Liver (tissue), 9 donors: ENCODE data around the gene BMPER. TPM values are rescaled to one million over a fixed set of nuclear protein-coding genes. Genes with fewer than 3 reads are reported as not detected.

Source experiments
- DNase-seq: peaks from one replicate; pipeline ENCODE4 v3.0.0-alpha.2; 2017; ENCODE audit warnings: low spot score
- H3K27ac ChIP-seq, 2 donors: one replicate each; pipeline ENCODE4 v1.7.0; 2013; ENCODE audit warnings: inconsistent platforms in 2 of 2, low read length in 2 of 2, control low read depth in 1 of 2, low read depth in 1 of 2, mild to moderate bottlenecking in 1 of 2
- H3K27me3 ChIP-seq, 4 donors: one replicate each; pipeline versions ENCODE4 v1.6.1 to v1.7.0; 2013; ENCODE audit warnings: low read length in 3 of 4, inconsistent platforms in 1 of 4, mild to moderate bottlenecking in 1 of 4, moderate library complexity in 1 of 4; ENCODE audit not compliant: control insufficient read depth in 4 of 4, insufficient read depth in 4 of 4
- H3K36me3 ChIP-seq, 4 donors: one replicate each; pipeline versions ENCODE4 v1.6.1 to v1.7.0; 2013; ENCODE audit warnings: low read length in 3 of 4, mild to moderate bottlenecking in 3 of 4, low read depth in 1 of 4, moderate library complexity in 1 of 4; ENCODE audit not compliant: control insufficient read depth in 4 of 4, insufficient read depth in 3 of 4
- H3K4me1 ChIP-seq, 4 donors: one replicate each; pipeline versions ENCODE4 v1.6.1 to v1.7.0; 2013; ENCODE audit warnings: low read length in 3 of 4, mild to moderate bottlenecking in 3 of 4, moderate library complexity in 1 of 4; ENCODE audit not compliant: control insufficient read depth in 4 of 4, insufficient read depth in 4 of 4
- H3K4me3 ChIP-seq, 3 donors: one replicate each; pipeline versions ENCODE4 v1.6.1 to v1.7.0; 2013; ENCODE audit warnings: low read length in 3 of 3, control low read depth in 1 of 3, low read depth in 1 of 3, mild to moderate bottlenecking in 1 of 3
- H3K9ac ChIP-seq, 2 donors: one replicate each; pipeline ENCODE4 v1.7.0; 2013; ENCODE audit warnings: low read length in 2 of 2, mild to moderate bottlenecking in 2 of 2, moderate library complexity in 2 of 2, control low read depth in 1 of 2, low read depth in 1 of 2
- H3K9me3 ChIP-seq, 4 donors: one replicate each; pipeline versions ENCODE4 v1.6.1 to v1.7.0; 2013; ENCODE audit warnings: low read length in 3 of 4; ENCODE audit not compliant: control insufficient read depth in 4 of 4
- EGR1 ChIP-seq, 2 donors: IDR thresholded peaks; 2 replicates each; pipeline ENCODE4 v1.6.1; 2016 to 2018; ENCODE audit warnings: antibody characterized with exemption in 2 of 2, low read depth in 2 of 2
- FOXA1 ChIP-seq: IDR thresholded peaks from 2 replicates; pipeline ENCODE4 v1.6.1; 2016; ENCODE audit warnings: antibody characterized with exemption
- FOXA2 ChIP-seq: IDR thresholded peaks from 2 replicates; pipeline ENCODE4 v1.6.1; 2016; ENCODE audit warnings: antibody characterized with exemption
- GABPA ChIP-seq, 2 donors: IDR thresholded peaks in 1 of 2; conservative IDR thresholded peaks in 1 of 2; 2 replicates each; pipeline ENCODE4 v1.6.1; 2016; ENCODE audit warnings: antibody characterized with exemption in 2 of 2, mild to moderate bottlenecking in 1 of 2, moderate library complexity in 1 of 2
- HNF4A ChIP-seq, 2 donors: conservative IDR thresholded peaks; 2 replicates each; pipeline ENCODE4 v1.6.1; 2016; ENCODE audit warnings: antibody characterized with exemption in 2 of 2, mild to moderate bottlenecking in 2 of 2
- HNF4G ChIP-seq: IDR thresholded peaks from 2 replicates; pipeline ENCODE4 v1.6.1; 2016; ENCODE audit warnings: antibody characterized with exemption
- JUND ChIP-seq, 2 donors: IDR thresholded peaks; 2 replicates each; pipeline ENCODE4 v1.6.1; 2016; ENCODE audit warnings: antibody characterized with exemption in 2 of 2
- MAX ChIP-seq: IDR thresholded peaks from 2 replicates; pipeline ENCODE4 v1.6.1; 2016; ENCODE audit warnings: antibody characterized with exemption
- NR2F2 ChIP-seq: IDR thresholded peaks from 2 replicates; pipeline ENCODE4 v1.6.1; 2016; ENCODE audit warnings: antibody characterized with exemption
- RAD21 ChIP-seq, 2 donors: IDR thresholded peaks; 2 replicates each; pipeline ENCODE4 v1.6.1; 2016; ENCODE audit warnings: antibody characterized with exemption in 2 of 2, mild to moderate bottlenecking in 2 of 2
- RXRA ChIP-seq, 2 donors: IDR thresholded peaks; 2 replicates each; pipeline ENCODE4 v1.6.1; 2017 to 2018; ENCODE audit warnings: antibody characterized with exemption in 2 of 2, mild to moderate bottlenecking in 1 of 2
- SP1 ChIP-seq: IDR thresholded peaks from 2 replicates; pipeline ENCODE4 v1.6.1; 2018; ENCODE audit warnings: antibody characterized with exemption, mild to moderate bottlenecking
- TAF1 ChIP-seq: conservative IDR thresholded peaks from 2 replicates; pipeline ENCODE4 v1.6.1; 2016; ENCODE audit warnings: antibody characterized with exemption, mild to moderate bottlenecking
- YY1 ChIP-seq: IDR thresholded peaks from 2 replicates; pipeline ENCODE4 v1.6.1; 2016; ENCODE audit warnings: antibody characterized with exemption, mild to moderate bottlenecking
- WGBS: extraction: QIAGEN DNeasy Blood & Tissue Kit; methylation state at CpG from one replicate; pipeline ENCODE4 v1.1.7; 2013; 5-methylcytosine and 5-hydroxymethylcytosine counted together
- polyA plus RNA-seq, 2 donors: library from polyadenylated mRNA; stranded (reverse) in 1 of 2; unstranded in 1 of 2; fragments of 200-250 nt in 1 of 2; fragments of >200 nt in 1 of 2; fragmentation: Nextera tagmentation in 1 of 2; extraction: Ambion mirVana in 1 of 2; gene quantifications; one replicate each; pipeline versions ENCODE4 v1.2.1 to v1.2.3, GENCODE V29; 2013 to 2015
- total RNA-seq, 2 donors: library from RNA; depleted of rRNA; stranded (reverse); fragments of >200 nt; gene quantifications; one replicate each; pipeline ENCODE4 v1.2.3, GENCODE V29; 2014
- TF ChIP-seq, protein P1 (sequence below): IDR thresholded peaks from 2 replicates; pipeline ENCODE4 v1.6.1; 2016; ENCODE audit warnings: antibody characterized with exemption
- TF ChIP-seq, protein P2 (sequence below): fragments of 150-350 bp; IDR thresholded peaks from 2 replicates; pipeline ENCODE4 v1.5.1; 2017; ENCODE audit warnings: improper control_type of control experiment, low read depth, low read length; ENCODE audit not compliant: missing input control
- TF ChIP-seq, protein P3 (sequence below): IDR thresholded peaks from 2 replicates; pipeline ENCODE4 v1.6.1; 2016; ENCODE audit warnings: antibody characterized with exemption, mild to moderate bottlenecking
- TF ChIP-seq, protein P4 (sequence below): IDR thresholded peaks from 2 replicates; pipeline ENCODE4 v1.6.1; 2016; ENCODE audit warnings: antibody characterized with exemption
- donor health status: healthy.
- donor health status: healthy.
- donor health status: healthy.
- donor health status: healthy.
- donor health status: healthy.

The BMPER gene
- total and polyA plus RNA-seq, 4 donors, result 4.0 to 8.5 (median 6.2) TPM

- Histone ChIP-seq H3K27me3 (no peaks in the 10 kb centered on the region), H3K4me3 (no peak overlapping the region), H3K4me1 (no peaks in the 10 kb centered on the region), H3K27ac (no peak overlapping the region), H3K36me3 (no peaks in the 10 kb centered on the region), H3K9ac (no peak overlapping the region), H3K9me3 (no peaks in the 10 kb centered on the region)
- WGBS, result 75% methylated on average over 3 of the region's 3 CpGs
- no peak for DNase-seq
- TF ChIP-seq JUND (IDR thresholded peaks at IDR 0.05) (no peak), RAD21 (IDR thresholded peaks at IDR 0.05) (no peak), FOXA2 (no peak), EGR1 (IDR thresholded peaks at IDR 0.05; ENCODE audit: low read depth in 2 of 2) (no peak), RXRA (IDR thresholded peaks at IDR 0.05) (no peak), SP1 (no peak), TAF1 (no peak), NR2F2 (no peak), FOXA1 (no peak), MAX (no peak), HNF4G (no peak), YY1 (no peak), HNF4A (conservative IDR thresholded peaks at IDR 0.05) (no peak), GABPA (IDR thresholded peaks at IDR 0.05 in 1 of 2, conservative IDR thresholded peaks at IDR 0.05 in 1 of 2) (no peak)
- TF ChIP-seq, protein P1, sequence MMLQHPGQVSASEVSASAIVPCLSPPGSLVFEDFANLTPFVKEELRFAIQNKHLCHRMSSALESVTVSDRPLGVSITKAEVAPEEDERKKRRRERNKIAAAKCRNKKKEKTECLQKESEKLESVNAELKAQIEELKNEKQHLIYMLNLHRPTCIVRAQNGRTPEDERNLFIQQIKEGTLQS, result no peak
- TF ChIP-seq, protein P2, sequence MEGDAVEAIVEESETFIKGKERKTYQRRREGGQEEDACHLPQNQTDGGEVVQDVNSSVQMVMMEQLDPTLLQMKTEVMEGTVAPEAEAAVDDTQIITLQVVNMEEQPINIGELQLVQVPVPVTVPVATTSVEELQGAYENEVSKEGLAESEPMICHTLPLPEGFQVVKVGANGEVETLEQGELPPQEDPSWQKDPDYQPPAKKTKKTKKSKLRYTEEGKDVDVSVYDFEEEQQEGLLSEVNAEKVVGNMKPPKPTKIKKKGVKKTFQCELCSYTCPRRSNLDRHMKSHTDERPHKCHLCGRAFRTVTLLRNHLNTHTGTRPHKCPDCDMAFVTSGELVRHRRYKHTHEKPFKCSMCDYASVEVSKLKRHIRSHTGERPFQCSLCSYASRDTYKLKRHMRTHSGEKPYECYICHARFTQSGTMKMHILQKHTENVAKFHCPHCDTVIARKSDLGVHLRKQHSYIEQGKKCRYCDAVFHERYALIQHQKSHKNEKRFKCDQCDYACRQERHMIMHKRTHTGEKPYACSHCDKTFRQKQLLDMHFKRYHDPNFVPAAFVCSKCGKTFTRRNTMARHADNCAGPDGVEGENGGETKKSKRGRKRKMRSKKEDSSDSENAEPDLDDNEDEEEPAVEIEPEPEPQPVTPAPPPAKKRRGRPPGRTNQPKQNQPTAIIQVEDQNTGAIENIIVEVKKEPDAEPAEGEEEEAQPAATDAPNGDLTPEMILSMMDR, result no peak
- TF ChIP-seq, protein P3, sequence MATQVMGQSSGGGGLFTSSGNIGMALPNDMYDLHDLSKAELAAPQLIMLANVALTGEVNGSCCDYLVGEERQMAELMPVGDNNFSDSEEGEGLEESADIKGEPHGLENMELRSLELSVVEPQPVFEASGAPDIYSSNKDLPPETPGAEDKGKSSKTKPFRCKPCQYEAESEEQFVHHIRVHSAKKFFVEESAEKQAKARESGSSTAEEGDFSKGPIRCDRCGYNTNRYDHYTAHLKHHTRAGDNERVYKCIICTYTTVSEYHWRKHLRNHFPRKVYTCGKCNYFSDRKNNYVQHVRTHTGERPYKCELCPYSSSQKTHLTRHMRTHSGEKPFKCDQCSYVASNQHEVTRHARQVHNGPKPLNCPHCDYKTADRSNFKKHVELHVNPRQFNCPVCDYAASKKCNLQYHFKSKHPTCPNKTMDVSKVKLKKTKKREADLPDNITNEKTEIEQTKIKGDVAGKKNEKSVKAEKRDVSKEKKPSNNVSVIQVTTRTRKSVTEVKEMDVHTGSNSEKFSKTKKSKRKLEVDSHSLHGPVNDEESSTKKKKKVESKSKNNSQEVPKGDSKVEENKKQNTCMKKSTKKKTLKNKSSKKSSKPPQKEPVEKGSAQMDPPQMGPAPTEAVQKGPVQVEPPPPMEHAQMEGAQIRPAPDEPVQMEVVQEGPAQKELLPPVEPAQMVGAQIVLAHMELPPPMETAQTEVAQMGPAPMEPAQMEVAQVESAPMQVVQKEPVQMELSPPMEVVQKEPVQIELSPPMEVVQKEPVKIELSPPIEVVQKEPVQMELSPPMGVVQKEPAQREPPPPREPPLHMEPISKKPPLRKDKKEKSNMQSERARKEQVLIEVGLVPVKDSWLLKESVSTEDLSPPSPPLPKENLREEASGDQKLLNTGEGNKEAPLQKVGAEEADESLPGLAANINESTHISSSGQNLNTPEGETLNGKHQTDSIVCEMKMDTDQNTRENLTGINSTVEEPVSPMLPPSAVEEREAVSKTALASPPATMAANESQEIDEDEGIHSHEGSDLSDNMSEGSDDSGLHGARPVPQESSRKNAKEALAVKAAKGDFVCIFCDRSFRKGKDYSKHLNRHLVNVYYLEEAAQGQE, result no peak
- TF ChIP-seq, protein P4, sequence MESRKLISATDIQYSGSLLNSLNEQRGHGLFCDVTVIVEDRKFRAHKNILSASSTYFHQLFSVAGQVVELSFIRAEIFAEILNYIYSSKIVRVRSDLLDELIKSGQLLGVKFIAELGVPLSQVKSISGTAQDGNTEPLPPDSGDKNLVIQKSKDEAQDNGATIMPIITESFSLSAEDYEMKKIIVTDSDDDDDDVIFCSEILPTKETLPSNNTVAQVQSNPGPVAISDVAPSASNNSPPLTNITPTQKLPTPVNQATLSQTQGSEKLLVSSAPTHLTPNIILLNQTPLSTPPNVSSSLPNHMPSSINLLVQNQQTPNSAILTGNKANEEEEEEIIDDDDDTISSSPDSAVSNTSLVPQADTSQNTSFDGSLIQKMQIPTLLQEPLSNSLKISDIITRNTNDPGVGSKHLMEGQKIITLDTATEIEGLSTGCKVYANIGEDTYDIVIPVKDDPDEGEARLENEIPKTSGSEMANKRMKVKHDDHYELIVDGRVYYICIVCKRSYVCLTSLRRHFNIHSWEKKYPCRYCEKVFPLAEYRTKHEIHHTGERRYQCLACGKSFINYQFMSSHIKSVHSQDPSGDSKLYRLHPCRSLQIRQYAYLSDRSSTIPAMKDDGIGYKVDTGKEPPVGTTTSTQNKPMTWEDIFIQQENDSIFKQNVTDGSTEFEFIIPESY, result no peak
Observed at GRCh38 chr7:34011017-34011695, 105.8 kb downstream of the BMPER start.
